Panc1 (cell line): ENCODE measurements around the gene R3HDM2.

Source experiments
- POLR2AphosphoS5 ChIP-seq: IDR thresholded peaks from 2 replicates; pipeline ENCODE4 v1.6.1; 2012; ENCODE audit warnings: mild to moderate bottlenecking, low read depth, low read length, moderate library complexity
- SIN3A ChIP-seq: IDR thresholded peaks from 2 replicates; pipeline ENCODE4 v1.6.1; 2012; ENCODE audit warnings: low read depth, mild to moderate bottlenecking, low read length, moderate library complexity, borderline replicate concordance; ENCODE audit not compliant: insufficient read depth
- TF ChIP-seq, protein P1 (sequence below): fragments of 450-650 bp; IDR thresholded peaks from 2 replicates; pipeline ENCODE4 v1.5.1; 2017; ENCODE audit warnings: mild to moderate bottlenecking
- TF ChIP-seq, protein P2 (sequence below), 2 experiments: IDR thresholded peaks; 2 replicates each; pipeline ENCODE4 v1.6.1; 2011 to 2012; ENCODE audit warnings: low read depth in 2 of 2, control low read depth in 1 of 2, low read length in 1 of 2, mild to moderate bottlenecking in 1 of 2, moderate library complexity in 1 of 2; ENCODE audit not compliant: insufficient read depth in 1 of 2

DNA sequence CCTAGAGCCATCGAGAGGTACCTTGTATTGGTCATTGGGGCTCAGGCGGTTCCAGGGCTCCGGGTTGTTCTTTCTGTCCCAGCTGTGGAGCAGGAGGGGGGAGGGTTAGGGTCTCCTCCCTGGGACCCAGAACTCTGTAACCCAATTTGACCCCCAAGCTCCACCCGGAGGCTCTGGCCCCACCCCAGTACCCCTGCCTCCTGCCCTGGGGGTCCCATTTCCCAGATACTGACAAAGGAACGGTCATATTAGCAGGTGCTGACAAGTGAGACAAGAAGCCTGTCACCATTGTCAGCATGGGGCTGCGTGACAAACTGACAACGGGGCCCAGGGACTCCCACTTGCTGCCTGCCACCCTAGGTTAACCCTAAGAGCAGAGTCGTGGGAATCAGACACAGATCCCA lies 195.1 kb downstream of the R3HDM2 start:
- TF ChIP-seq, protein P1, sequence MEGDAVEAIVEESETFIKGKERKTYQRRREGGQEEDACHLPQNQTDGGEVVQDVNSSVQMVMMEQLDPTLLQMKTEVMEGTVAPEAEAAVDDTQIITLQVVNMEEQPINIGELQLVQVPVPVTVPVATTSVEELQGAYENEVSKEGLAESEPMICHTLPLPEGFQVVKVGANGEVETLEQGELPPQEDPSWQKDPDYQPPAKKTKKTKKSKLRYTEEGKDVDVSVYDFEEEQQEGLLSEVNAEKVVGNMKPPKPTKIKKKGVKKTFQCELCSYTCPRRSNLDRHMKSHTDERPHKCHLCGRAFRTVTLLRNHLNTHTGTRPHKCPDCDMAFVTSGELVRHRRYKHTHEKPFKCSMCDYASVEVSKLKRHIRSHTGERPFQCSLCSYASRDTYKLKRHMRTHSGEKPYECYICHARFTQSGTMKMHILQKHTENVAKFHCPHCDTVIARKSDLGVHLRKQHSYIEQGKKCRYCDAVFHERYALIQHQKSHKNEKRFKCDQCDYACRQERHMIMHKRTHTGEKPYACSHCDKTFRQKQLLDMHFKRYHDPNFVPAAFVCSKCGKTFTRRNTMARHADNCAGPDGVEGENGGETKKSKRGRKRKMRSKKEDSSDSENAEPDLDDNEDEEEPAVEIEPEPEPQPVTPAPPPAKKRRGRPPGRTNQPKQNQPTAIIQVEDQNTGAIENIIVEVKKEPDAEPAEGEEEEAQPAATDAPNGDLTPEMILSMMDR: no peak
- TF ChIP-seq POLR2AphosphoS5 (no peak), SIN3A (no peak)
- TF ChIP-seq, protein P2, sequence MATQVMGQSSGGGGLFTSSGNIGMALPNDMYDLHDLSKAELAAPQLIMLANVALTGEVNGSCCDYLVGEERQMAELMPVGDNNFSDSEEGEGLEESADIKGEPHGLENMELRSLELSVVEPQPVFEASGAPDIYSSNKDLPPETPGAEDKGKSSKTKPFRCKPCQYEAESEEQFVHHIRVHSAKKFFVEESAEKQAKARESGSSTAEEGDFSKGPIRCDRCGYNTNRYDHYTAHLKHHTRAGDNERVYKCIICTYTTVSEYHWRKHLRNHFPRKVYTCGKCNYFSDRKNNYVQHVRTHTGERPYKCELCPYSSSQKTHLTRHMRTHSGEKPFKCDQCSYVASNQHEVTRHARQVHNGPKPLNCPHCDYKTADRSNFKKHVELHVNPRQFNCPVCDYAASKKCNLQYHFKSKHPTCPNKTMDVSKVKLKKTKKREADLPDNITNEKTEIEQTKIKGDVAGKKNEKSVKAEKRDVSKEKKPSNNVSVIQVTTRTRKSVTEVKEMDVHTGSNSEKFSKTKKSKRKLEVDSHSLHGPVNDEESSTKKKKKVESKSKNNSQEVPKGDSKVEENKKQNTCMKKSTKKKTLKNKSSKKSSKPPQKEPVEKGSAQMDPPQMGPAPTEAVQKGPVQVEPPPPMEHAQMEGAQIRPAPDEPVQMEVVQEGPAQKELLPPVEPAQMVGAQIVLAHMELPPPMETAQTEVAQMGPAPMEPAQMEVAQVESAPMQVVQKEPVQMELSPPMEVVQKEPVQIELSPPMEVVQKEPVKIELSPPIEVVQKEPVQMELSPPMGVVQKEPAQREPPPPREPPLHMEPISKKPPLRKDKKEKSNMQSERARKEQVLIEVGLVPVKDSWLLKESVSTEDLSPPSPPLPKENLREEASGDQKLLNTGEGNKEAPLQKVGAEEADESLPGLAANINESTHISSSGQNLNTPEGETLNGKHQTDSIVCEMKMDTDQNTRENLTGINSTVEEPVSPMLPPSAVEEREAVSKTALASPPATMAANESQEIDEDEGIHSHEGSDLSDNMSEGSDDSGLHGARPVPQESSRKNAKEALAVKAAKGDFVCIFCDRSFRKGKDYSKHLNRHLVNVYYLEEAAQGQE (IDR thresholded peaks at IDR 0.05; ENCODE audit: insufficient read depth in 1 of 2, low read depth in 2 of 2, low read length in 1 of 2): no peak
